PC-9 (cell line): ENCODE results near the gene MPDU1. TPM values are rescaled to one million over a fixed set of nuclear protein-coding genes. Genes with fewer than 3 reads are reported as not detected.

ENCODE experiments used
- BruUV-seq: library from RNA; stranded (reverse); fragments of 400-500 nt; replicated peaks from 2 replicates; lab custom pipeline; 2021; lab: Mats Ljungman, UMichigan
- CTCF ChIA-PET: fragments of 300-600 bp; sonication (Branson Sonifier 250); formaldehyde crosslinking; loops from one replicate; lab custom pipeline; 2022; ENCODE audit warnings: antibody characterized with exemption; lab: Charles Lee
- POLR2A ChIA-PET: fragments of 300-600 bp; sonication (Branson Sonifier 250); formaldehyde crosslinking; loops from one replicate; lab custom pipeline; 2022; ENCODE audit warnings: antibody characterized with exemption; ENCODE audit not compliant: unreplicated experiment; lab: Charles Lee
- DNase-seq, 2 experiments: peaks; one replicate each; pipeline versions ENCODE4 v3.0.0 to v3.0.0-alpha.2; 2015 to 2022; ENCODE audit warnings: mixed read lengths in 1 of 2
- H2AFZ ChIP-seq: fragments of 200-600 bp; sonication (generic); 2 replicates; pipeline ENCODE4 v1.8.1; 2017; ENCODE audit warnings: antibody characterized with exemption
- H3F3A ChIP-seq: fragments of 200-600 bp; sonication (generic); 2 replicates; pipeline ENCODE4 v1.8.1; 2017; ENCODE audit warnings: antibody characterized with exemption, mild to moderate bottlenecking, low read depth; ENCODE audit not compliant: insufficient read depth
- H3K27ac ChIP-seq: fragments of 200-600 bp; sonication (generic); 2 replicates; pipeline ENCODE4 v1.6.1; 2016; ENCODE audit warnings: mixed run types
- H3K27me3 ChIP-seq: fragments of 200-600 bp; sonication (generic); 2 replicates; pipeline ENCODE4 v1.6.1; 2016; ENCODE audit warnings: low read depth, mixed run types; ENCODE audit not compliant: insufficient read depth
- H3K36me3 ChIP-seq: fragments of 200-600 bp; sonication (generic); 2 replicates; pipeline ENCODE4 v1.6.1; 2016; ENCODE audit warnings: low read depth, mixed run types
- H3K4me1 ChIP-seq: fragments of 200-600 bp; sonication (generic); replicated peaks from 2 replicates; pipeline ENCODE4 v1.6.1; 2016; ENCODE audit warnings: mixed run types; ENCODE audit not compliant: insufficient read depth
- H3K4me2 ChIP-seq: fragments of 200-600 bp; sonication (generic); 2 replicates; pipeline ENCODE4 v1.6.1; 2017; ENCODE audit warnings: mixed run types
- H3K4me3 ChIP-seq: fragments of 200-600 bp; sonication (generic); 2 replicates; pipeline ENCODE4 v1.6.1; 2016; ENCODE audit warnings: mixed run types
- H3K79me2 ChIP-seq: fragments of 200-600 bp; sonication (generic); 2 replicates; pipeline ENCODE4 v1.6.1; 2017; ENCODE audit warnings: low read depth, mixed run types
- H3K9me2 ChIP-seq: fragments of 200-600 bp; sonication (generic); 2 replicates; pipeline ENCODE4 v1.8.1; 2017; ENCODE audit warnings: mild to moderate bottlenecking; ENCODE audit not compliant: insufficient read depth
- H3K9me3 ChIP-seq: fragments of 200-600 bp; sonication (generic); 2 replicates; pipeline ENCODE4 v1.8.1; 2016; ENCODE audit warnings: low read depth; ENCODE audit not compliant: insufficient read depth
- H4K20me1 ChIP-seq: fragments of 200-600 bp; sonication (generic); 2 replicates; pipeline ENCODE4 v1.8.1; 2017; ENCODE audit not compliant: insufficient read depth
- CTCF ChIP-seq: fragments of 200-600 bp; sonication (generic); conservative IDR thresholded peaks from 2 replicates; pipeline ENCODE4 v1.6.1; 2017; ENCODE audit warnings: mixed run types, antibody characterized with exemption, mild to moderate bottlenecking, moderate library complexity
- EZH2 ChIP-seq: fragments of 200-600 bp; sonication (generic); IDR thresholded peaks from 2 replicates; pipeline ENCODE4 v1.8.0; 2017; ENCODE audit warnings: antibody characterized with exemption, low read depth
- intact Hi-C: fragments of 100-400 bp; cut with micrococcal nuclease; formaldehyde crosslinking; loops from one replicate; pipeline ENCODE4 v1.10.0; 2022; ENCODE audit not compliant: unreplicated experiment
- total RNA-seq: library from RNA; stranded (reverse); gene quantifications from 2 replicates; pipeline ENCODE4 v1.2.3, GENCODE V29; 2021

The MPDU1 gene
- total RNA-seq, 1 experiment from 2014 or later, result 44.2 TPM

GRCh38 chr17:7580604-7581575 lies 2.8 kb upstream of the MPDU1 start:
- TF ChIP-seq EZH2, result no peak
- no peak for TF ChIP-seq CTCF
- BruUV-seq, result no TSS peak
- DNase-seq, result no peak
- Histone ChIP-seq H3K27ac (no peak overlapping the region; the same call in 1 of the 2 replicates), H3K9me3 (no peaks in the 10 kb centered on the region), H3K79me2 (peaks cover 37% of the 10 kb centered on the region), H3K36me3 (peaks cover 15% of the 10 kb centered on the region), H4K20me1 (peaks cover 31% of the 10 kb centered on the region), H3K9me2 (no peaks in the 10 kb centered on the region), H3F3A (peaks cover 40% of the 10 kb centered on the region), H3K4me2 (no peak overlapping the region), H3K4me3 (no peak overlapping the region), H3K27me3 (no peaks in the 10 kb centered on the region), H2AFZ (no peak overlapping the region), H3K4me1 (peaks cover 44% of the 10 kb centered on the region)
- CTCF ChIA-PET, result no interaction called here
- POLR2A ChIA-PET, result interaction anchor here (0.6 to 0.7 kb wide), 3 partner anchors 46 to 1808 kb away, joined by 3 to 6 read pairs (median 4); no protein-coding TSS in a partner anchor
- intact Hi-C loops, result loop anchor here (10.0 kb wide), 3 partner anchors 274 to 536 kb away; partner anchors contain the start of genes CHD3, CYB5D1, NAA38 and SLC16A11

GRCh38 chr17:7582396-7583252 lies 1.0 kb upstream of the MPDU1 start:
- POLR2A ChIA-PET, result interaction anchor here (0.6 to 1.4 kb wide), 5 partner anchors 105 to 454 kb away, joined by 3 to 14 read pairs (median 7); partner anchors contain the start of gene TP53
- H3K27ac ChIP-seq, result 0 out of 2 replicates have a peak overlapping the region, but pooled peaks have one; percentile 87
- peaks cover 43% of the 10 kb centered on the region for H3K4me1 ChIP-seq
- H3K4me2 ChIP-seq, result peak overlapping the region; percentile 88
- no peaks in the 10 kb centered on the region for H3K9me2 ChIP-seq
- H3K27me3 ChIP-seq, result no peaks in the 10 kb centered on the region
- H3K9me3 ChIP-seq, result no peaks in the 10 kb centered on the region
- H2AFZ ChIP-seq, result no peak overlapping the region
- peaks cover 32% of the 10 kb centered on the region for H3F3A ChIP-seq
- no TSS peak for BruUV-seq
- TF ChIP-seq CTCF (no peak), EZH2 (no peak)
- H4K20me1 ChIP-seq, result peaks cover 14% of the 10 kb centered on the region
- CTCF ChIA-PET, result interaction anchor here (0.9 kb wide), 1 partner anchor 105 kb away, joined by 3 read pairs; the partner anchor contains the start of genes TP53 and WRAP53
- H3K36me3 ChIP-seq, result peaks cover 4% of the 10 kb centered on the region; the same call in 1 of the 2 replicates
- no peak for DNase-seq
- H3K79me2 ChIP-seq, result peaks cover 35% of the 10 kb centered on the region
- intact Hi-C loops, result loop anchor here (10.0 kb wide), 3 partner anchors 272 to 538 kb away; partner anchors contain the start of genes CHD3, CYB5D1, NAA38 and SLC16A11
- H3K4me3 ChIP-seq, result peak overlapping the region; percentile 65; the same call in 1 of the 2 replicates
